ENCODE measurements around the gene KRTAP1-5. TPM values are rescaled to one million over a fixed set of nuclear protein-coding genes. Genes with fewer than 3 reads are reported as not detected.

KRTAP1-5 gene
- total RNA-seq, 6 experiments from 2014 or later: not detected

DNA sequence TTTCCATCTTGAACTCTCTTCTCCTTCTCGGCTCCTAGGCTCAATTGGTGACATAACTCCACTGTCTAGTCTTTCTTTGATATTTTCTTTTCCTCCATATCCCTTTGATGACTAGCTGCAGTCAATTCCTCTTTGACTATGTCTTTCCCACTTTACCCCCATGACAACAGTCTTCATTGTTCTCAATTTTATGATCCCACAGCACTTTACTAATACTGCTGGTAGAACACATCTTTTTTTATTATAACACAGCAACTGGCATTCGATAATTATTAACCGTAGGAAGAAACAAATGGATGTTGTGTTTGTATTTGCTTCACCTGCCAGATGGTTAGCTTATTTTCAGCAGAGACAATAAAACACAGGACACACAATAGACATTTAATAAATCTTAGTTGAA lies 34.3 kb downstream of the KRTAP1-5 start:
- H3K27ac ChIP-seq: no peak overlapping the region
- H3K27me3 ChIP-seq: peaks cover 5 to 12% of the 10 kb centered on the region in 2 donors
- H3K4me1 ChIP-seq: no peaks in the 10 kb centered on the region
- 69% methylated on average over 3 of the region's 3 CpGs for WGBS (ENCODE audit: insufficient coverage, low coverage, low lambda C conversion rate, missing lambda C conversion rate)
- no peaks in the 10 kb centered on the region for H3K9me3 ChIP-seq
- intact Hi-C loops (cut with DNase I): no loop called here
- H3K36me3 ChIP-seq: no peaks in the 10 kb centered on the region
- TF ChIP-seq, protein P1, sequence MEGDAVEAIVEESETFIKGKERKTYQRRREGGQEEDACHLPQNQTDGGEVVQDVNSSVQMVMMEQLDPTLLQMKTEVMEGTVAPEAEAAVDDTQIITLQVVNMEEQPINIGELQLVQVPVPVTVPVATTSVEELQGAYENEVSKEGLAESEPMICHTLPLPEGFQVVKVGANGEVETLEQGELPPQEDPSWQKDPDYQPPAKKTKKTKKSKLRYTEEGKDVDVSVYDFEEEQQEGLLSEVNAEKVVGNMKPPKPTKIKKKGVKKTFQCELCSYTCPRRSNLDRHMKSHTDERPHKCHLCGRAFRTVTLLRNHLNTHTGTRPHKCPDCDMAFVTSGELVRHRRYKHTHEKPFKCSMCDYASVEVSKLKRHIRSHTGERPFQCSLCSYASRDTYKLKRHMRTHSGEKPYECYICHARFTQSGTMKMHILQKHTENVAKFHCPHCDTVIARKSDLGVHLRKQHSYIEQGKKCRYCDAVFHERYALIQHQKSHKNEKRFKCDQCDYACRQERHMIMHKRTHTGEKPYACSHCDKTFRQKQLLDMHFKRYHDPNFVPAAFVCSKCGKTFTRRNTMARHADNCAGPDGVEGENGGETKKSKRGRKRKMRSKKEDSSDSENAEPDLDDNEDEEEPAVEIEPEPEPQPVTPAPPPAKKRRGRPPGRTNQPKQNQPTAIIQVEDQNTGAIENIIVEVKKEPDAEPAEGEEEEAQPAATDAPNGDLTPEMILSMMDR (IDR thresholded peaks at IDR 0.05): no peak
- no peak for TF ChIP-seq POLR2A (IDR thresholded peaks at IDR 0.05)
- no peak for ATAC-seq
- no peak overlapping the region for H3K4me3 ChIP-seq
- no peak for DNase-seq

DNA sequence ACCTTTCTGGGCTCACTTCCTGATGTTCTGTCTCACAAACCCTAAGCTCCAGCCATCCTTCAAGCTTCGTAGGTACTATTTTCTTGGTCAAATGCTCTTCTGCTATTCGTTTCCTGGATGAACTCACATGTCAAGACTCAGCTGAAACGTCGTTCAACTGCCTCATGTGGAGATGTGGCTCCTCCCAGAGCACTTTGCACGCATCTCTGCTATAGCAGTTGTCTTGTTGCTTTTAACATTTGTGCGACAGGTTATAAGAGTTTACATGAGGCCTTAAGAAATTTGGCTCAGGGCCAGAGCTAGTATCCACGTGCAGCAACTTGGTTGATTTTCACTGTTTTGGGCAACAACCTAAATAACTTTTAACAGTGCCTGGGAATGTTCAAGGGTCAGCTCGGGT lies 40.1 kb downstream of the KRTAP1-5 start:
- WGBS (ENCODE audit: insufficient coverage, low coverage, low lambda C conversion rate, missing lambda C conversion rate): 45% methylated on average over 8 of the region's 8 CpGs

DNA sequence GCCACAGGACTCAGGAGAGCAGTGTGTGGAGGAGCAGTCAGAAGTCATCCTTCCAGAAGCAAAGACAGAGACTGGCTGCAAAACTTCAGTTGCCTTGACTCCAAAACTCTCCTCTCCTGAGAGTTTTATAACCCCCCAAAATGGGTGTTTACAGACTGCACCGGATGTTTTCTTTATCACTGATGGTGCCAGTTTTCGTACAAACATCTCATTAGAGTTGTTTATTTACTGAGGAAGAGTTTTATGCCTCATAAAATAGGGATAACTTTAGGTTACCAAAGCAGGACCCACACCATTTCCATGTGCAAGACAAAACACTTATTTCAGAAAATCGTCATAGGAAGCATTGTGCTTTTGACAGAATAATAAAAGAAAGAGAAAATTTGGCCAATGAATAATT lies 42.8 kb downstream of the KRTAP1-5 start, which contains the start of gene KRT40:
KRT40 (minus strand) TSS at position 101 of the 400 bp plus-strand sequence; CDS start at position 48, 53 bp downstream.
- Histone ChIP-seq H3K4me3 (no peak within 1 kb of the TSS), H3K9me3 (no peaks in the 10 kb centered on the region), H3K36me3 (no peaks in the 10 kb centered on the region), H3K27me3 (no peaks in the 10 kb centered on the region), H3K27ac (no peak within 1 kb of the TSS), H3K4me1 (no peaks in the 10 kb centered on the region)
- ATAC-seq (no peak), DNase-seq (no peak)
- intact Hi-C loops (cut with DNase I): no loop called here
- WGBS (ENCODE audit: insufficient coverage, low coverage, low lambda C conversion rate, missing lambda C conversion rate): 18% methylated on average over 3 of the region's 3 CpGs
- no peak for TF ChIP-seq POLR2A (IDR thresholded peaks at IDR 0.05)
- TF ChIP-seq, protein P1 (IDR thresholded peaks at IDR 0.05): no peak

More for the DNA sequence above, 40.1 kb downstream of the KRTAP1-5 start:
- Histone ChIP-seq H3K4me1 (no peaks in the 10 kb centered on the region), H3K27ac (no peak overlapping the region), H3K9me3 (no peaks in the 10 kb centered on the region), H3K4me3 (no peak overlapping the region), H3K36me3 (no peaks in the 10 kb centered on the region), H3K27me3 (peaks cover 0 to 12% of the 10 kb centered on the region in 2 donors)
- TF ChIP-seq, protein P1 (IDR thresholded peaks at IDR 0.05): no peak
- no peak for TF ChIP-seq POLR2A (IDR thresholded peaks at IDR 0.05)
- ATAC-seq (no peak), DNase-seq (no peak)
- intact Hi-C loops (cut with DNase I): no loop called here

DNA sequence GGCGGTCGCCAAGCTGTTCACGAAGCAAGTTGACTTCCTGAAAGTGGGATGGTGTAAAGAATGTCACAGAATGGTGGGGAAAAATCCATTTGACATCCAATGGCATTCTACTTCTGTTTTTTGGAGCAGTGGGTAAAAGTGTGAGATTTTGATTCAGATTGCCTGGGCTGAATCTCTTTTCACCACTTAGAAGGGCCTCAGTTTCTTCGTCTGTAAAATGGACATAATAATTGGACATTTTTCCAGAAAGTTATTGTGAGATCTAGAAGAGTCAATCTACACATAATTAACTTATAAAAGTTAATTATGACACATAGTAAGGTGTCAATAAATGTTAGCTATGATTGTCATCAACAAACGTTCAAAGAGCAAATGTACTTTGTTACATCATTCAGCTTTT lies 45.9 kb downstream of the KRTAP1-5 start:
- TF ChIP-seq POLR2A (IDR thresholded peaks at IDR 0.05): no peak
- TF ChIP-seq, protein P1 (IDR thresholded peaks at IDR 0.05): no peak
- 35% methylated on average over 4 of the region's 5 CpGs for WGBS (ENCODE audit: insufficient coverage, low coverage, low lambda C conversion rate, missing lambda C conversion rate)
- intact Hi-C loops (cut with DNase I): no loop called here
- H3K36me3 ChIP-seq: no peaks in the 10 kb centered on the region
- ATAC-seq: no peak
- no peak overlapping the region for H3K4me3 ChIP-seq
- DNase-seq: no peak
- no peaks in the 10 kb centered on the region for H3K4me1 ChIP-seq
- no peak overlapping the region for H3K27ac ChIP-seq
- no peaks in the 10 kb centered on the region for H3K27me3 ChIP-seq
- no peaks in the 10 kb centered on the region for H3K9me3 ChIP-seq

DNA sequence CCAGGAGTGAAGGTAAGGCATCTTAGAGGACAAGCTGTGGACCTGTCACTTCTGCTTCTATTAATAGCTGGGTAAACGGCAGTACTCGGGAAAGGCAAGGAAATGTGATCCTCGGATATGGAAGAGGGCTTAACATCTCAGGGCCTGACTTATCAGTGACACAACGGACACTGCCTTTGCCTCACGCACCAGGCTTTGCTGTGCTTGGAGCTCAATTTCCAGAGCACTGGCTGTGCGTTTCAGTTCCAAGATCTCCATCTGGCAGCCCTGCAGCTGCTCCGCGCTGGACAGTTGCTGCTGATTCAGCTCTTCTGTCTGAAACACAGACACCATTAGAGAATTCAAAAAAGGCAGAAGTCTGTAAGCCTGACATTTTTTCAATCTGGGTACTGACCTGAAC lies 46.4 kb downstream of the KRTAP1-5 start:
- H3K27me3 ChIP-seq: no peaks in the 10 kb centered on the region
- H3K27ac ChIP-seq: no peak overlapping the region
- H3K9me3 ChIP-seq: no peaks in the 10 kb centered on the region
- TF ChIP-seq, protein P1 (IDR thresholded peaks at IDR 0.05): no peak
- no peak for TF ChIP-seq POLR2A (IDR thresholded peaks at IDR 0.05)
- WGBS (ENCODE audit: insufficient coverage, low coverage, low lambda C conversion rate, missing lambda C conversion rate): 39% methylated on average over 8 of the region's 8 CpGs
- H3K4me3 ChIP-seq: no peak overlapping the region
- intact Hi-C loops (cut with DNase I): no loop called here
- H3K4me1 ChIP-seq: no peaks in the 10 kb centered on the region
- H3K36me3 ChIP-seq: no peaks in the 10 kb centered on the region
- no peak for DNase-seq
- ATAC-seq: no peak
